Mucosa of stomach (tissue), 1 donor: ENCODE measurements around the gene CEP57L1.
"Not testable (repeated sequence)": the region's sequence is repeated elsewhere in the genome, so short reads cannot be mapped to it uniquely, and the experiment has no call there.

Experiments used
- H3K27me3 ChIP-seq: one replicate; pipeline ENCODE4 v1.7.0; 2013; ENCODE audit warnings: mild to moderate bottlenecking, low read length; ENCODE audit not compliant: control insufficient read depth, insufficient read depth
- H3K36me3 ChIP-seq: one replicate; pipeline ENCODE4 v1.7.0; 2013; ENCODE audit warnings: low read length; ENCODE audit not compliant: control insufficient read depth, insufficient read depth
- H3K4me1 ChIP-seq: one replicate; pipeline ENCODE4 v1.7.0; 2013; ENCODE audit warnings: mild to moderate bottlenecking, low read length; ENCODE audit not compliant: control insufficient read depth, insufficient read depth
- H3K4me3 ChIP-seq: one replicate; pipeline ENCODE4 v1.7.0; 2013; ENCODE audit warnings: low read length
- H3K9ac ChIP-seq: one replicate; pipeline ENCODE4 v1.7.0; 2013; ENCODE audit warnings: mild to moderate bottlenecking, low read length, moderate library complexity
- H3K9me3 ChIP-seq: one replicate; pipeline ENCODE4 v1.7.0; 2013; ENCODE audit warnings: mild to moderate bottlenecking, low read length, moderate library complexity; ENCODE audit not compliant: control insufficient read depth
- donor health status: Pancreatic carcinoma.

Gene CEP57L1

GRCh38 chr6:109079981-109080380, 15.3 kb upstream of the CEP57L1 start:
- Histone ChIP-seq H3K9me3 (no peaks in the 10 kb centered on the region), H3K4me3 (no peak overlapping the region), H3K36me3 (no peaks in the 10 kb centered on the region), H3K9ac (no peak overlapping the region), H3K27me3 (no peaks in the 10 kb centered on the region), H3K4me1 (no peaks in the 10 kb centered on the region)

- H3K27me3 ChIP-seq = no peaks in the 10 kb centered on the region
- H3K36me3 ChIP-seq = no peaks in the 10 kb centered on the region
- no peaks in the 10 kb centered on the region for H3K9me3 ChIP-seq
- no peak overlapping the region for H3K4me3 ChIP-seq
- H3K9ac ChIP-seq = no peak overlapping the region
- no peaks in the 10 kb centered on the region for H3K4me1 ChIP-seq
These were observed 14.3 kb upstream of the CEP57L1 start for GRCh38 chr6:109081026-109081425.

- no peaks in the 10 kb centered on the region for H3K36me3 ChIP-seq
- no peaks in the 10 kb centered on the region for H3K4me1 ChIP-seq
- no peaks in the 10 kb centered on the region for H3K27me3 ChIP-seq
- H3K9me3 ChIP-seq = no peaks in the 10 kb centered on the region
- H3K4me3 ChIP-seq = no peak overlapping the region
- H3K9ac ChIP-seq = no peak overlapping the region
These were observed 13.7 kb upstream of the CEP57L1 start for GRCh38 chr6:109081516-109082187.

- no peaks in the 10 kb centered on the region for H3K9me3 ChIP-seq
- no peak overlapping the region for H3K9ac ChIP-seq
- no peaks in the 10 kb centered on the region for H3K4me1 ChIP-seq
- H3K27me3 ChIP-seq = no peaks in the 10 kb centered on the region
- H3K36me3 ChIP-seq = no peaks in the 10 kb centered on the region
- H3K4me3 ChIP-seq = no peak overlapping the region
These were observed 13.1 kb upstream of the CEP57L1 start for GRCh38 chr6:109082188-109082577.

- Histone ChIP-seq H3K4me3 (no peak overlapping the region), H3K36me3 (no peaks in the 10 kb centered on the region), H3K9me3 (no peaks in the 10 kb centered on the region), H3K4me1 (no peaks in the 10 kb centered on the region), H3K9ac (no peak overlapping the region), H3K27me3 (no peaks in the 10 kb centered on the region)
These were observed 11.7 kb upstream of the CEP57L1 start for GRCh38 chr6:109083657-109084056.

- H3K4me3 ChIP-seq, H3K4me1 ChIP-seq, H3K27me3 ChIP-seq, H3K36me3 ChIP-seq, H3K9me3 ChIP-seq, H3K9ac ChIP-seq: not testable (repeated sequence)
These were observed 11.2 kb upstream of the CEP57L1 start for GRCh38 chr6:109084146-109084545.

- H3K9ac ChIP-seq = no peak overlapping the region
- H3K4me1 ChIP-seq = no peaks in the 10 kb centered on the region
- no peak overlapping the region for H3K4me3 ChIP-seq
- no peaks in the 10 kb centered on the region for H3K9me3 ChIP-seq
- H3K27me3 ChIP-seq = no peaks in the 10 kb centered on the region
- H3K36me3 ChIP-seq = no peaks in the 10 kb centered on the region
These were observed 7.5 kb upstream of the CEP57L1 start for GRCh38 chr6:109087661-109088264.

GRCh38 chr6:109088995-109089394, 6.3 kb upstream of the CEP57L1 start:
- no peaks in the 10 kb centered on the region for H3K4me1 ChIP-seq
- no peaks in the 10 kb centered on the region for H3K9me3 ChIP-seq
- H3K27me3 ChIP-seq = no peaks in the 10 kb centered on the region
- no peak overlapping the region for H3K4me3 ChIP-seq
- no peaks in the 10 kb centered on the region for H3K36me3 ChIP-seq
- H3K9ac ChIP-seq = no peak overlapping the region

GRCh38 chr6:109091314-109092024, 3.8 kb upstream of the CEP57L1 start:
- no peak overlapping the region for H3K4me3 ChIP-seq
- H3K36me3 ChIP-seq = no peaks in the 10 kb centered on the region
- H3K27me3 ChIP-seq = no peaks in the 10 kb centered on the region
- H3K4me1 ChIP-seq = no peaks in the 10 kb centered on the region
- H3K9me3 ChIP-seq = no peaks in the 10 kb centered on the region
- H3K9ac ChIP-seq = no peak overlapping the region

- H3K27me3 ChIP-seq = no peaks in the 10 kb centered on the region
- H3K4me1 ChIP-seq = no peaks in the 10 kb centered on the region
- no peaks in the 10 kb centered on the region for H3K9me3 ChIP-seq
- H3K4me3 ChIP-seq = no peak overlapping the region
- peak overlapping the region; percentile 74 for H3K9ac ChIP-seq
- H3K36me3 ChIP-seq = no peaks in the 10 kb centered on the region
These were observed 3.2 kb upstream of the CEP57L1 start for GRCh38 chr6:109092074-109092473.

- Histone ChIP-seq H3K4me3 (peak overlapping the region; percentile 31), H3K9me3 (no peaks in the 10 kb centered on the region), H3K36me3 (no peaks in the 10 kb centered on the region), H3K27me3 (no peaks in the 10 kb centered on the region), H3K4me1 (no peaks in the 10 kb centered on the region), H3K9ac (peak overlapping the region; percentile 74)
These were observed 1.4 kb upstream of the CEP57L1 start for GRCh38 chr6:109093732-109094415.
